GM12878 (cell line): ENCODE results near the gene RBPJL. TPM values are rescaled to one million over a fixed set of nuclear protein-coding genes. Genes with fewer than 3 reads are reported as not detected.

Source experiments
- ATAC-seq: fragments of 200-7000 bp; cut with Tn5 transposase; 3 replicates; pipeline ENCODE4 v1.9.1; 2020; ENCODE audit warnings: mild to moderate bottlenecking, moderate library complexity
- BruUV-seq: library from RNA; stranded (reverse); fragments of 400-500 nt; replicated peaks from 2 replicates; lab custom pipeline; 2021; lab: Mats Ljungman, UMichigan
- CTCF ChIA-PET: fragments of 300-600 bp; sonication (Branson Sonifier 250); formaldehyde crosslinking; extraction: SDS; loops from one replicate; lab custom pipeline; 2021; ENCODE audit warnings: inconsistent platforms; lab: Yijun Ruan, JAX
- POLR2A ChIA-PET: fragments of 350-600 bp; formaldehyde crosslinking; extraction: SDS; loops from one replicate; lab custom pipeline; 2021; ENCODE audit warnings: inconsistent platforms; lab: Charles Lee
- RAD21 ChIA-PET: fragments of 300-600 bp; sonication (Branson Sonifier 250); formaldehyde crosslinking; loops from one replicate; lab custom pipeline; 2023; ENCODE audit warnings: antibody characterized with exemption; ENCODE audit not compliant: unreplicated experiment; lab: Charles Lee
- SMC1A ChIA-PET: fragments of 300-600 bp; sonication (Branson Sonifier 250); formaldehyde crosslinking; loops from one replicate; lab custom pipeline; 2023; ENCODE audit not compliant: unreplicated experiment, uncharacterized antibody; lab: Charles Lee
- DNase-seq: peaks from one replicate; pipeline ENCODE4 v3.0.0-alpha.2; 2011; ENCODE audit warnings: low read depth, low spot score
- FAIRE-seq: peaks from 3 replicates; lab custom pipeline; 2011; peaks lifted over from hg19 to GRCh38; lab: Jason Lieb, UNC
- H2AFZ ChIP-seq: 2 replicates; pipeline ENCODE4 v1.6.0; 2011; ENCODE audit warnings: low read depth, low read length, control low read depth; ENCODE audit not compliant: control insufficient read depth
- H3K27ac ChIP-seq: 2 replicates; pipeline ENCODE4 v1.5.1; 2011; ENCODE audit warnings: control low read depth; ENCODE audit not compliant: control insufficient read depth, insufficient read depth
- H3K27me3 ChIP-seq, 2 experiments: replicated peaks in 1 of 2; 2 replicates each; pipeline versions ENCODE4 v1.6.0 to v1.6.1; 2011; ENCODE audit warnings: low read length in 1 of 2; ENCODE audit not compliant: control insufficient read depth in 2 of 2, insufficient read depth in 2 of 2
- H3K36me3 ChIP-seq, 2 experiments: 2 replicates each; pipeline ENCODE4 v1.5.1; 2011; ENCODE audit warnings: low read length in 1 of 2; ENCODE audit not compliant: control insufficient read depth in 2 of 2, insufficient read depth in 2 of 2
- H3K4me1 ChIP-seq: 2 replicates; pipeline ENCODE4 v1.6.1; 2011; ENCODE audit warnings: mild to moderate bottlenecking, low read length, moderate library complexity, mixed read lengths; ENCODE audit not compliant: control insufficient read depth, insufficient read depth
- H3K4me2 ChIP-seq: 2 replicates; pipeline ENCODE4 v1.6.0; 2011; ENCODE audit warnings: control low read depth; ENCODE audit not compliant: control insufficient read depth, insufficient read depth
- H3K4me3 ChIP-seq: fragments of 200-600 bp; sonication (generic); 2 replicates; pipeline ENCODE4 v1.5.1; 2016
- H3K79me2 ChIP-seq: 2 replicates; pipeline ENCODE4 v1.6.0; 2011; ENCODE audit warnings: low read length; ENCODE audit not compliant: control insufficient read depth, insufficient read depth
- H3K9ac ChIP-seq: 2 replicates; pipeline ENCODE4 v1.8.0; 2011; ENCODE audit warnings: low read length, control low read depth, mixed read lengths; ENCODE audit not compliant: control insufficient read depth, insufficient read depth
- H3K9me3 ChIP-seq: replicated peaks from 3 replicates; pipeline ENCODE4 v1.5.1; 2011; ENCODE audit warnings: mild to moderate bottlenecking, low read length; ENCODE audit not compliant: control insufficient read depth, insufficient read depth
- H4K20me1 ChIP-seq: 2 replicates; pipeline ENCODE4 v1.6.0; 2011; ENCODE audit not compliant: control insufficient read depth, insufficient read depth
- BCL11A ChIP-seq: IDR thresholded peaks from 2 replicates; pipeline ENCODE4 v1.6.1; 2011; ENCODE audit warnings: low read depth, low read length
- DPF2 ChIP-seq: fragments of 450-650 bp; IDR thresholded peaks from 2 replicates; pipeline ENCODE4 v1.6.1; 2017; ENCODE audit warnings: mild to moderate bottlenecking
- EED ChIP-seq: sonication (generic); IDR thresholded peaks from 2 replicates; pipeline ENCODE4 v1.6.1; 2016; ENCODE audit warnings: antibody characterized with exemption, low read depth
- ELK1 ChIP-seq: IDR thresholded peaks from 2 replicates; pipeline ENCODE4 v1.6.1; 2012; ENCODE audit warnings: low read depth, low read length, improper control_type of control experiment
- HDAC2 ChIP-seq: fragments of 200-600 bp; sonication (generic); IDR thresholded peaks from 2 replicates; pipeline ENCODE4 v1.6.1; 2017
- IKZF1 ChIP-seq: fragments of 450-650 bp; conservative IDR thresholded peaks from 2 replicates; pipeline ENCODE4 v1.6.1; 2017; ENCODE audit warnings: antibody characterized with exemption, mild to moderate bottlenecking
- IRF3 ChIP-seq: fragments of 450-650 bp; IDR thresholded peaks from 2 replicates; pipeline ENCODE4 v1.6.1; 2014; ENCODE audit warnings: mild to moderate bottlenecking
- KAT2A ChIP-seq: conservative IDR thresholded peaks from 2 replicates; pipeline ENCODE4 v1.6.1; 2011; ENCODE audit warnings: low read depth, low read length; ENCODE audit not compliant: control insufficient read depth
- MEF2A ChIP-seq: IDR thresholded peaks from 2 replicates; pipeline ENCODE4 v1.6.1; 2011; ENCODE audit warnings: low read depth, mild to moderate bottlenecking, low read length, moderate library complexity; ENCODE audit not compliant: insufficient read depth
- NBN ChIP-seq: fragments of 450-650 bp; IDR thresholded peaks from 2 replicates; pipeline ENCODE4 v1.6.1; 2016
- NFIC ChIP-seq: IDR thresholded peaks from 2 replicates; pipeline ENCODE4 v1.6.1; 2012; ENCODE audit warnings: low read depth, mild to moderate bottlenecking, inconsistent platforms, low read length, moderate library complexity
- PAX5 ChIP-seq: IDR thresholded peaks from 2 replicates; pipeline ENCODE4 v1.6.1; 2011; ENCODE audit warnings: low read depth, low read length, borderline replicate concordance
- PBX3 ChIP-seq: IDR thresholded peaks from 2 replicates; pipeline ENCODE4 v1.6.1; 2011; ENCODE audit warnings: mild to moderate bottlenecking, low read depth, low read length, moderate library complexity; ENCODE audit not compliant: insufficient replicate concordance
- RAD21 ChIP-seq: IDR thresholded peaks from 2 replicates; pipeline ENCODE4 v1.6.1; 2011; ENCODE audit warnings: mild to moderate bottlenecking, low read depth, low read length, moderate library complexity; ENCODE audit not compliant: insufficient read depth
- SIX5 ChIP-seq: IDR thresholded peaks from 2 replicates; pipeline ENCODE4 v1.6.1; 2011; ENCODE audit warnings: mild to moderate bottlenecking, low read depth, low read length, moderate library complexity; ENCODE audit not compliant: severe bottlenecking
- SPI1 ChIP-seq: IDR thresholded peaks from 2 replicates; pipeline ENCODE4 v1.6.1; 2011; ENCODE audit warnings: low read depth, mild to moderate bottlenecking, low read length, moderate library complexity, borderline replicate concordance; ENCODE audit not compliant: insufficient read depth
- ZBTB4 ChIP-seq: fragments of 450-650 bp; formaldehyde crosslinking; IDR thresholded peaks from 2 replicates; pipeline ENCODE4 v1.4.0; 2022; ENCODE audit warnings: mild to moderate bottlenecking, moderate library complexity
- ZNF384 ChIP-seq: IDR thresholded peaks from 2 replicates; pipeline ENCODE4 v1.6.1; 2012; ENCODE audit warnings: low read depth, mild to moderate bottlenecking, low read length, improper control_type of control experiment, borderline replicate concordance
- in situ Hi-C: fragments of 300-500 bp; cut with MboI; formaldehyde crosslinking; loops from 9 replicates; pipeline ENCODE4 v1.14.3; 2018; ENCODE audit warnings: mixed read lengths
- intact Hi-C: fragments of 100-400 bp; cut with micrococcal nuclease; formaldehyde crosslinking; loops from one replicate; pipeline ENCODE4 v1.14.2; 2022; ENCODE audit not compliant: unreplicated experiment
- polyA plus RNA-seq, 11 experiments: library from polyadenylated mRNA; depleted of rRNA in 4 of 11; unstranded in 6 of 11; stranded (reverse) in 5 of 11; fragments of >200 nt; fragmentation: Nextera tagmentation in 4 of 11; fragmentation: Illumina TruSeq in 1 of 11; extraction: Ambion mirVana in 4 of 11; extraction: Trizol in 1 of 11; gene quantifications; 1 replicate in 1 of 11; 2 replicates in 10 of 11; pipeline versions ENCODE4 v1.2.1 to v1.2.3, GENCODE V29; 2011 to 2016; ENCODE audit warnings: inconsistent platforms in 2 of 11, missing spikeins in 2 of 11, low read depth in 1 of 11
- total RNA-seq, 4 experiments: library from RNA; depleted of rRNA in 3 of 4; stranded (reverse); fragments of >200 nt in 3 of 4; fragmentation: Illumina TruSeq in 1 of 4; extraction: Trizol in 1 of 4; gene quantifications; 2 replicates each; pipeline versions ENCODE4 v1.2.1 to v1.2.3, GENCODE V29; 2013 to 2021

The RBPJL gene
- total and polyA plus RNA-seq, 10 of the 15 experiments (the other 5 are each of a cell fraction or from before 2014, with no cell fraction given) = 0.18 TPM; not detected in 9

- Histone ChIP-seq H3K79me2 (no peaks in the 10 kb centered on the region), H3K4me1 (no peaks in the 10 kb centered on the region), H4K20me1 (no peaks in the 10 kb centered on the region), H3K9me3 (no peaks in the 10 kb centered on the region), H3K36me3 (no peaks in the 10 kb centered on the region), H3K27ac (no peak overlapping the region), H3K4me3 (no peak overlapping the region), H3K27me3 (peaks cover 0 to 5% of the 10 kb centered on the region in 2 experiments; a peak in 2 of 4 replicates), H3K4me2 (no peak overlapping the region), H2AFZ (no peak overlapping the region), H3K9ac (no peak overlapping the region)
- ChIA-PET RAD21 (no interaction called here), SMC1A (no interaction called here), CTCF (no interaction called here), POLR2A (no interaction called here)
- in situ Hi-C loops (no loop called here), intact Hi-C loops (no loop called here)
- BruUV-seq = no TSS peak
- DNase-seq (no peak), ATAC-seq (no peak), FAIRE-seq (no peak)
- TF ChIP-seq SIX5 (no peak), HDAC2 (no peak), SPI1 (no peak), PAX5 (no peak), IKZF1 (no peak), NFIC (no peak), EED (no peak), RAD21 (no peak), ZBTB4 (CRISPR knock-in tag) (no peak), NBN (no peak), ELK1 (no peak), BCL11A (no peak), IRF3 (no peak), DPF2 (no peak), ZNF384 (no peak), MEF2A (no peak), PBX3 (no peak), KAT2A (no peak)
Measured at GRCh38 chr20:45266977-45267376, 39.7 kb upstream of the RBPJL start.
